PC-3 (cell line): ENCODE data around the gene CFAP65. TPM values are rescaled to one million over a fixed set of nuclear protein-coding genes. Genes with fewer than 3 reads are reported as not detected.

Experiments
- ATAC-seq: fragments of 200-7000 bp; cut with Tn5 transposase; 2 replicates; pipeline ENCODE4 v1.9.1; 2020; ENCODE audit warnings: mild to moderate bottlenecking, moderate library complexity
- BruUV-seq: library from RNA; stranded (reverse); fragments of 400-500 nt; replicated peaks from 2 replicates; lab custom pipeline; 2021; lab: Mats Ljungman, UMichigan
- CTCF ChIA-PET: fragments of 300-600 bp; sonication (Branson Sonifier 250); formaldehyde crosslinking; loops from one replicate; lab custom pipeline; 2022; ENCODE audit warnings: antibody characterized with exemption; lab: Charles Lee
- POLR2A ChIA-PET: fragments of 300-600 bp; sonication (Branson Sonifier 250); formaldehyde crosslinking; loops from one replicate; lab custom pipeline; 2022; ENCODE audit warnings: antibody characterized with exemption; ENCODE audit not compliant: unreplicated experiment; lab: Charles Lee
- DNase-seq: peaks from one replicate; pipeline ENCODE4 v3.0.0-alpha.2; 2015
- H2AFZ ChIP-seq: fragments of 300-600 bp; sonication (generic); 2 replicates; pipeline ENCODE4 v1.6.0; 2016; ENCODE audit warnings: antibody characterized with exemption, low read length
- H3F3A ChIP-seq: fragments of 300-600 bp; sonication (generic); one replicate; pipeline ENCODE4 v1.6.0; 2017; ENCODE audit warnings: antibody characterized with exemption, low read length, control low read depth, mild to moderate bottlenecking; ENCODE audit not compliant: unreplicated experiment
- H3K27ac ChIP-seq: fragments of 300-600 bp; sonication (generic); 2 replicates; pipeline ENCODE4 v1.5.1; 2016; ENCODE audit warnings: mild to moderate bottlenecking, low read length
- H3K27me3 ChIP-seq: fragments of 300-600 bp; sonication (generic); 2 replicates; pipeline ENCODE4 v1.6.1; 2016; ENCODE audit warnings: low read length, mixed read lengths
- H3K36me3 ChIP-seq: fragments of 300-600 bp; sonication (generic); 2 replicates; pipeline ENCODE4 v1.6.1; 2016; ENCODE audit warnings: low read depth, mixed run types, low read length, mixed read lengths
- H3K4me1 ChIP-seq: fragments of 300-600 bp; sonication (generic); 2 replicates; pipeline ENCODE4 v1.5.1; 2016; ENCODE audit warnings: low read length; ENCODE audit not compliant: insufficient read depth
- H3K4me2 ChIP-seq: fragments of 300-600 bp; sonication (generic); 2 replicates; pipeline ENCODE4 v1.6.0; 2016; ENCODE audit warnings: low read length
- H3K4me3 ChIP-seq: fragments of 300-600 bp; sonication (generic); 2 replicates; pipeline ENCODE4 v1.5.1; 2016; ENCODE audit warnings: mild to moderate bottlenecking, low read length, mixed read lengths
- H3K79me2 ChIP-seq: fragments of 300-600 bp; sonication (generic); 2 replicates; pipeline ENCODE4 v1.6.1; 2017; ENCODE audit warnings: low read length, mixed read lengths
- H3K9ac ChIP-seq: fragments of 300-600 bp; sonication (generic); 2 replicates; pipeline ENCODE4 v1.6.0; 2016; ENCODE audit warnings: mild to moderate bottlenecking, low read length
- H3K9me2 ChIP-seq: fragments of 300-600 bp; sonication (generic); replicated peaks from 2 replicates; pipeline ENCODE4 v1.6.1; 2016; ENCODE audit warnings: mixed run types, low read length, mixed read lengths
- H3K9me3 ChIP-seq: fragments of 300-600 bp; sonication (generic); 2 replicates; pipeline ENCODE4 v1.6.1; 2016; ENCODE audit warnings: low read length, mixed read lengths
- H4K20me1 ChIP-seq: fragments of 300-600 bp; sonication (generic); 2 replicates; pipeline ENCODE4 v1.6.1; 2016; ENCODE audit warnings: low read length, mixed read lengths
- CTCF ChIP-seq: fragments of 300-600 bp; sonication (generic); conservative IDR thresholded peaks from 2 replicates; pipeline ENCODE4 v1.5.1; 2017; ENCODE audit warnings: antibody characterized with exemption, low read depth, mild to moderate bottlenecking, low read length
- EZH2 ChIP-seq: fragments of 300-600 bp; sonication (generic); IDR thresholded peaks from one replicate; pipeline ENCODE4 v1.6.1; 2017; ENCODE audit warnings: antibody characterized with exemption, mild to moderate bottlenecking, low read length; ENCODE audit not compliant: unreplicated experiment
- EZH2phosphoT487 ChIP-seq: fragments of 300-600 bp; sonication (generic); IDR thresholded peaks from 2 replicates; pipeline ENCODE4 v1.6.1; 2018; ENCODE audit warnings: mild to moderate bottlenecking, antibody characterized with exemption, low read length, borderline replicate concordance
- intact Hi-C: fragments of 100-400 bp; cut with micrococcal nuclease; formaldehyde crosslinking; loops from 2 replicates; pipeline ENCODE4 v1.9.0; 2023
- total RNA-seq: library from RNA; depleted of rRNA; stranded (reverse); fragments of >200 nt; gene quantifications from 2 replicates; pipeline ENCODE4 v1.2.3, GENCODE V29; 2014

The CFAP65 gene
- total RNA-seq, 1 experiment from 2014 or later = 0.18 TPM

- peak within 1 kb of the TSS; percentile 67 for H3K4me2 ChIP-seq
- BruUV-seq = no TSS peak
These were observed 56.3 kb downstream of the CFAP65 start, which contains the start of gene FEV for GRCh38 chr2:218985021-218985324. Gene FEV, minus strand, starts transcription at chr2:218985184. Its CDS starts 109 bp downstream, at chr2:218985075.

GRCh38 chr2:218984239-218985020 lies 56.9 kb downstream of the CFAP65 start:
- CTCF ChIA-PET = no interaction called here
- intact Hi-C loops = loop anchor here (5.0 kb wide), 1 partner anchor 107 kb away; no protein-coding TSS in a partner anchor

More at GRCh38 chr2:218985021-218985324, 56.3 kb downstream of the CFAP65 start, which contains the start of gene FEV:
- Histone ChIP-seq H3K9me2 (no peaks in the 10 kb centered on the region), H3K9me3 (no peaks in the 10 kb centered on the region), H3K79me2 (no peaks in the 10 kb centered on the region), H4K20me1 (no peaks in the 10 kb centered on the region), H2AFZ (peak within 1 kb of the TSS; percentile 53; the same call in 1 of the 2 replicates), H3F3A (no peaks in the 10 kb centered on the region), H3K9ac (no peak within 1 kb of the TSS), H3K27ac (no peak within 1 kb of the TSS), H3K36me3 (no peaks in the 10 kb centered on the region), H3K27me3 (peaks cover 55% of the 10 kb centered on the region), H3K4me3 (peak within 1 kb of the TSS; percentile 54), H3K4me1 (no peaks in the 10 kb centered on the region)
- intact Hi-C loops = no loop called here
- ChIA-PET CTCF (no interaction called here), POLR2A (no interaction called here)
- DNase-seq (no peak), ATAC-seq (no peak)
- TF ChIP-seq CTCF = no peak
- TF ChIP-seq EZH2 = no peak
- no peak for TF ChIP-seq EZH2phosphoT487

More at GRCh38 chr2:218984239-218985020, 56.9 kb downstream of the CFAP65 start:
- Histone ChIP-seq H2AFZ (peak overlapping the region; percentile 53; the same call in 1 of the 2 replicates), H3K4me1 (no peaks in the 10 kb centered on the region), H3K4me3 (peak overlapping the region; percentile 54), H3K9me2 (no peaks in the 10 kb centered on the region), H3K27ac (no peak overlapping the region), H4K20me1 (no peaks in the 10 kb centered on the region), H3K36me3 (no peaks in the 10 kb centered on the region), H3K9ac (no peak overlapping the region), H3K9me3 (no peaks in the 10 kb centered on the region), H3K79me2 (no peaks in the 10 kb centered on the region), H3K4me2 (peak overlapping the region; percentile 67), H3F3A (no peaks in the 10 kb centered on the region), H3K27me3 (peaks cover 55% of the 10 kb centered on the region)
- ATAC-seq = peak; percentile 10; the same call in 1 of the 2 replicates
- TF ChIP-seq EZH2 = peak; percentile 64
- TF ChIP-seq EZH2phosphoT487 = peak; percentile 54; the same call in 1 of the 2 replicates
- TF ChIP-seq CTCF = no peak
- no TSS peak for BruUV-seq
- DNase-seq = peak; percentile 16
- POLR2A ChIA-PET = interaction anchor here (0.8 kb wide), 1 partner anchor 58 kb away, joined by 4 read pairs; no protein-coding TSS in a partner anchor
